HG03108 (cell line): ENCODE data around the gene PDK2.
"Not testable (repeated sequence)": the region's sequence is repeated elsewhere in the genome, so short reads cannot be mapped to it uniquely, and the experiment has no call there.

Experiments used
- ATAC-seq: cut with Tn5 transposase; IDR thresholded peaks from one replicate; pipeline ENCODE4 v1.9.1; 2021; ENCODE audit warnings: moderate library complexity; ENCODE audit not compliant: unreplicated experiment

PDK2 gene

DNA sequence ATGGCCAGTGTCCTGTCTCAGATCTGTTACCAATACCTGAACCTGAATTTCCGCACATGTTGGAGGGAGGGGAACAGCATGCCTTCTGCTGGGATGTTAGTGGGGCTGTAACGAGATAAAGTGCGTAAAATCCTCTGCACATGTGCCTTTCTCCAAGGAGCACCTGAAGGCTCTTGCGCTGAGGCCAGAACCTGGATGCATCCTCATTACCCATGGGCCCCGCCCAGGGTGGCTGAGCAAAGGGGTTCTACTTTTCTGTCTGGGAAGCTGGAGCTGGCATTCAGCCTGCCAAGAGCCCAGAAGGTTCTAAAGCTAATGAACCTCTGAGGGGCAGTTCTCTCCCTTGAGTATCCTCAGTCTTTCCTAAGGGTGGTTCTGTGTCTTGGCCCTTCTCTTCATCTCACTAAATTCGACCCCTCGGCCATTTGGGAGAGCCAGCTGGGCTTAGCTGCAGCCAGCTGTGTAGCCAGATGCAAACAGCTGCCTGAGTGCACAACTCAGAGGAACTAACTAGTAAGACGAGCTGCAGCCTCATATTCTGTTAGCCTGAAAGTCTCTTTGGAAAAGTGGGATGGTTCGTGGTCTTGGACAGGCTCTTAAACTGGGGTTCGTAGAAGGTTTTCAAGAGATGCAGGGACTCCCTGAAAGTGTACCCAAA is 36.7 kb upstream of the PDK2 start:
- no peak for ATAC-seq

DNA sequence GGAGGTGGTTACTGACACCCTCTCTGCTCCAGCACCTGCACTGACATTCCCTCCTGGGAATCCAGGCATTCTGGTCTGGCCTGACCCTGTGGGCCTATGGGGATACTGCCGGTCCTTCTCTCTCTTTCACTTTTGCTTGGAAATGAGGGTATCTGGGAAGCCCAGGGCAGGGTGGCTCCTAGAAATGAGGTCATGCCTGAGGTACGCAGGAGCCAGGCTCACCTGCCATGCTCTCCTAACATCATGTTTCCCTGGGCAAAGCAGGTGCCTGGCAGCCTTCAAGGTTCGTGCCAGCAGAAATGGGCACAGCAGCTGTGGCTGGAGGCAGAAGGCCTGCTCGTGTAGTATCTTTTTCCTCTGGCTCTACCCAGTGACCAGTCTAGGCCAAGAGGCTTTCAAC is 35.9 kb upstream of the PDK2 start:
- no peak for ATAC-seq

DNA sequence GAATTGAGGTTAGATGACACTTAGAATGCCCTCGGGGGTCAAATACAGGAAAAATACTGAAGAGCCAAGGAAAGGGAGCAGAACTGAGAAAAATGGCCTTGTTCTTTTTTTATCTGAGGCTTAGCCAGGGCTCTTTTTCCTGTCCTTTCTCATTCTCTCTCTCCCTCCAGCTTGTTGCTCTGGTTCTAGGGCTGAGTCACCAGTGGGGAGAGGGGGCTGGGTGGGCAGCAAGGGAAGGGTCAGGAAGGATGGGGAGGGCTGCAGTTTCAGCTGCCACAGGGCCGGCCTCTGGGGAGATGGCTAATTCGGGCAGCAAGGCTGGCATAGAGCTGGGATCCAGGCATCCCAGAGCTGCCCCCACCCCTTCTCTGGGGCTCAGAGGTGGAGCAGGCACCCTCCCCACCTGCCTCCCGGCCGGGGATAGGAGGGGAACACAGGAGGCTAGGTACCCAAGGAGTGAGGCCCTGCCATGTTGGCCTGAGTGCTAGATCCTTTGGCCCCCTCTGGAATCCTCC is 35.3 kb upstream of the PDK2 start:
- ATAC-seq = no peak

DNA sequence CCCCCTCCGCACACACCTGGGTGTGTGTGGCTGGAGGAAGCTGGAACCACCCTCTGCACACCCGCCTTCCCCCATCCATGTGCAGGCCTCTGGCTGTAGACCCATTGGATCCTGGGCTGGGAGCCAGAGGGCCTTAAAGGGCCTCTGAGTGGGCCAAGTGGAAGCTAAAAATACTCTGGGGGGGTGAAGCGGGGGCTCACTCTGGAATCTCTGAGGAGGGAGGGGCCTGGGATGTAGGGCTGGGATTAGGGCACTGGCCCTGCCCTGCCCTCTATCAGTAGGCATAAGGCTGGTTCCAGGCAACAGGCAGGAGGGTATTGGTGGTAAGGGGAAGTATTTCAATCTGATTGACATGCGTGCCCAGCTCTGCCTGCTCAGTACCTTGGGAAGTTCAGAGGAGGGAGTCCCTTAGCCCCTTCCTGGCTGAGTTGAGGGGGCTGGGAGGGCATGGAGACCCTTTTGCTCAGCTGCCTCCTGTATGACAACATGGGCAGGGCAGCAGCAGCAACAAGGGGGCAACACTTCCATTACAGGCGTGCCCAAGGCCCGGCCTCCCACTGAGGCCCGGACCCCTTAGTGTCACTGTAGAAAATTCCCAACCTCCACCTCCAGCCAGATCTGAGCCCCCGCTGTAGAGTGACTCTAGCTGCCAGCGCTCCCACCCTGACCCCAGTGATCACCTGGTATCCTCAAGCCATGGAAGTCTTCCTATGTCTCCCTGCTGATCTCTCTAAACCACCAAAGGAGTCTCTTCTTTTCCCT is 34.0 kb upstream of the PDK2 start:
- ATAC-seq = no peak

DNA sequence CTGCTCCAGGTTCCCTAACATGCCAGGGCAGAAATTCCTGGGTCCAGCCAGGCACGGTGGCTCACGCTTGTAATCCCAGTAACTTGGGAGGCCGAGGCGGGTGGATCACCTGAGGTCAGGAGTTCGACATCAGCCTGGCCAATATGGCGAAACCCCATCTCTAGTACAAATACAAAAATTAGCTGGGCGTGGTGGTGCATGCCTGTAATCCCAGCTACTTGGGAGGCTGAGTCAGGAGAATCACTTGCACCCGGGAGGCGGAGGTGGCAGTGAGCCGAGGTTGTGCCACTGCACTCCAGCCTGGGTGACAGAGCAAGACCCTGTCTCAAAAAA is 33.5 kb upstream of the PDK2 start:
- ATAC-seq = not testable (repeated sequence)

DNA sequence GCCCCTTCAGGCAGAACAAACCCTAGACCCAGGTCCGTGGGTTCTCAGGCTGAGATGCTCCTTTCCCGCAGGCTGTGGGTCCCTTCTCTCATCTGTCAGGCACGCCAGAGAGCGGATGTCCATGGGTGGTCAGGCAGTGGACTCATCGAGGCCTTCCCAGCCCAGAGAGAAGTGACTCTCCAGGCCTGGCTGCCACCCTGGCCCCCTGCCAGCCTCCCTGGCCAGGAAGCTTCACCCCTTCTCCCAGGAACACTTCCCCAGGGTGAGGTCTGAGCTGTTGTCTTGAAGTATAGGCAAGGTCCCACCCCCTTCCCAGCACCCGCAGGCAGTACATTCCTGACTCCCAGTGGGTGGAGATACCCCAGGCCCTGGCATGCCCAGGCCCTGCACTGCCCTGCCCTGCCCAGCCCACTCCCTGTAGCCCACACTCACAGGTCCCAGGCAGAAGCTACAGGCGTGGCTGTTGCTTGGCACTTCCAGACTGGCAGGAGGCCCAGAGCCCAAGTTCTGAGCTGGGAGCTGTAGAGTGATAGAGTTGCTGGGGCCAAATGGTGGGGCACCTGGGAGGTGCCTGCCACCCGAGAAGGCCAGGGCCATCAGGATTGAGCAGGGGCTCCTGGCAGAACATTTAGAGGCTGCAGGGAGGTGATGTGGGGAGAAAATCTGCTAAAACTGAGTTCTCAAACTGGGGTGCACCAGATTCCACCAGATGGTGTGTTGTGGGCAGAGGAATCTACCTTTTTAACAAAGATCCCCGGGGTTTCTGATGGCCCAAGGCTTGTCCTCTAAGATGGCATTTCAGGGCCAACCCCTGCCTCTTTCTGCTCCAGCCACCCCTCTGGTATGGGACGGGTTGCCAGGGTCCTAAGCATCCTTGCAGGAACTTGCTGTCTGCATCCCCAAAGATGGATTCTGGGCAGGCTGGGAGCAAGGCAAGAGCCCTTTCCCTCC is 32.6 kb upstream of the PDK2 start:
- no peak for ATAC-seq

DNA sequence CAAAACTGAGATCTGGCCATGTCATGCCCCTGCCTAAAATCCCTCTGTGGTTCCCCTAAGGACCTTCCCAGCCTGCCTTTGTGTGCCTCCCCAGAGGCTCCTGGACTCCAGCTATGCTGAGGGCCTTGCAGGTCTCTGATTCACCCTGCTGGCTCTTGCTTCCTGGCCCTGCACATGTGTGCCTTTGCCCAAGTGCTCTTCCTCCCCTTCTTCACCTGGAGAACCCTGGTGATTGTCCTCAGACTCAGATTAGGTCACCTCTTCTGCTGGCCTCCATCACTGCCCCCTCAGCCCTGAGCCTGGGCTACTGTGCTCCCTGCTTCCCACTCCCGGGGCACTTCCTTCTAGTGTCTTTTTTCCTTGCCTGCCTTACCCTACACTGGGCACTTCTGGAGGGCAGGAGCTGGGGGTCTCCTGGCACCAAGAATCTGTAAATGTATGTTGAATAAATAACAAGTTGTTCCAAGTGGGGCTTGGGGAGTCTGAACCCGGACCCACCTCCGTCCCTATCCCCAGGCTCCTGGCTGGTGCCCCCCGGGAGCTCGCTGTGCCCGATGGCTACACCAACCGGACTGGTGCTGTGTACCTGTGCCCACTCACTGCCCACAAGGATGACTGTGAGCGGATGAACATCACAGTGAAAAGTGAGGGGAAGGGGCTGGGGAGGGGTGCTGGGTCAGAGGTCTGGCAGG is 31.4 kb upstream of the PDK2 start:
- ATAC-seq = no peak

DNA sequence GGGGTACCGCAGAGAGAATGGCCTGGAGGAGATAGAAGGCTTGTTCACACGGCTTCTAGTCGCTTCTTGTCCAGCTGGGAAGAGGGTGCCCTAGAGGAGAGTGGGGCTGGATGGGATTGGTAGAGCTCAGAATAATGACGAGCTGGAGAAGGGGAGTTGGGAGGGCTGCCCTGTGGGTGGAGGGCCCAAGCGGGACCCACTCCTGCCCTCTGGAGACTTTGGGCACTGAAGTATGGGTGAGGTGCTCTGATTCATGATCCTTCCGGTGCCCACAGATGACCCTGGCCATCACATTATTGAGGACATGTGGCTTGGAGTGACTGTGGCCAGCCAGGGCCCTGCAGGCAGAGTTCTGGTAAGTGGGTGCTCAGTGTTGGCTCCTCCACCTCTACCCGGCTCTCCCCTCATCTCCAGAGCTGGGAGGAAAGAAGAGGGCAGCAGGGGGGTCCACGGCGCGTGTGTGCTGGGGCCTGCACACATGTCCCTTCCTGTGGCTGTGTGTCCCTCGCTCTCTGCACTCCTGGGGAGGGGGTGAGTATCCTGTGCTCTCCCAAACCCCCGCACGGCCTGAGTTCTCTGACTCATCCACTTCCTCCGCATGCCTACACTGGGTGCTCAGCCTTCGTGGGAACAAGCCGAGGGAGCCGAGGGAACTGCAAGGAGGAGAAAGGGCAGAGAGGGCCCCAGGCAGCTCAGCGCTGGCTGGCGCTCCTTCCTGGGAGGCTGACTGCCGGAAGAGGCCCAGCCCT is 30.7 kb upstream of the PDK2 start:
- ATAC-seq = no peak

DNA sequence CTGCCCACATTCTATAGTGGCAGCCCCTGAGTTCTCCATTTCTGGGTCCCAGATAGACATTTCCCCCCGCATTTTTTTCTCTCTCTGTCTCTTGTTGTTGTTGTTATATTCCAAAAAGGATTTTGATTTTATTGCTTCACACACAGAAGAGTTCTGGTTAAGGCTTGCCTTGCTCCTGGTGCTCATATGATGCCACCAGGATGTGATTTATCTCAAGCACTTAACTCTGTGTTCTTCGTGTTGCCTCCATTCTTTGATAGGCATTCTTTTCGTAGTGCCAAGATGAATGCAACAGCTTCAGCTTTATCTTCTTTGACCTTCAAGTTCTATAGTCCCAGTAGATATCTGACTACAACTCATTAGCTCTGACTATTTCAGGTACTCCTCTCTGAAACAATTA is 30.1 kb upstream of the PDK2 start:
- ATAC-seq = no peak

DNA sequence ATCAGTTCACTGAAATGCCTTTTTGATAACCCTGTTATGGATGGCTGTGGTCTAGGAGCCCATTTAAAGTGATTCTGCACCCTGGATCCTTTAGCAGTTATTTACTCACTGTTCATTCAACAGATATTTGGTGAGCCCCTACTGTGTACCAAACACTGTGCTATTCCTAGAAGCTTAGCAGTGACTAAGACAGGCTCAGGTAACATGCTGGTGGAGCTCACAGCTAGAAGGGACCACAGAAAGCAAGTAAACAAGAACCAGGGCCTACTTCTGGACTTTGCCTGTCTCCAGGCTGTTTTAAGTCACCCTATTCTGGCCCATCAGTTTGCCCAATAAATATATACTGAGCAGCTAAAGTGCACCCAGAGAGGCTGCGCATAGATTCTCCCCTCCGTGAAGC is 28.2 kb upstream of the PDK2 start:
- ATAC-seq = no peak

DNA sequence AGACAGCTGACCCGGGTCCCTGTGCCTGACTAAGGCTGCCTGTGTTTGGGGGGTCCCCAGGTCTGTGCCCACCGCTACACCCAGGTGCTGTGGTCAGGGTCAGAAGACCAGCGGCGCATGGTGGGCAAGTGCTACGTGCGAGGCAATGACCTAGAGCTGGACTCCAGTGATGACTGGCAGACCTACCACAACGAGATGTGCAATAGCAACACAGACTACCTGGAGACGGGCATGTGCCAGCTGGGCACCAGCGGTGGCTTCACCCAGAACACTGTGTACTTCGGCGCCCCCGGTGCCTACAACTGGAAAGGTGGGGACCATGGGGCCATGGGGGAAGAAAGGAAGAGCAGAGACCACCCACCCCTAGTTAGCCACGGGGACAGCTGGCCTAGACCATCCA is 27.2 kb upstream of the PDK2 start:
- no peak for ATAC-seq

DNA sequence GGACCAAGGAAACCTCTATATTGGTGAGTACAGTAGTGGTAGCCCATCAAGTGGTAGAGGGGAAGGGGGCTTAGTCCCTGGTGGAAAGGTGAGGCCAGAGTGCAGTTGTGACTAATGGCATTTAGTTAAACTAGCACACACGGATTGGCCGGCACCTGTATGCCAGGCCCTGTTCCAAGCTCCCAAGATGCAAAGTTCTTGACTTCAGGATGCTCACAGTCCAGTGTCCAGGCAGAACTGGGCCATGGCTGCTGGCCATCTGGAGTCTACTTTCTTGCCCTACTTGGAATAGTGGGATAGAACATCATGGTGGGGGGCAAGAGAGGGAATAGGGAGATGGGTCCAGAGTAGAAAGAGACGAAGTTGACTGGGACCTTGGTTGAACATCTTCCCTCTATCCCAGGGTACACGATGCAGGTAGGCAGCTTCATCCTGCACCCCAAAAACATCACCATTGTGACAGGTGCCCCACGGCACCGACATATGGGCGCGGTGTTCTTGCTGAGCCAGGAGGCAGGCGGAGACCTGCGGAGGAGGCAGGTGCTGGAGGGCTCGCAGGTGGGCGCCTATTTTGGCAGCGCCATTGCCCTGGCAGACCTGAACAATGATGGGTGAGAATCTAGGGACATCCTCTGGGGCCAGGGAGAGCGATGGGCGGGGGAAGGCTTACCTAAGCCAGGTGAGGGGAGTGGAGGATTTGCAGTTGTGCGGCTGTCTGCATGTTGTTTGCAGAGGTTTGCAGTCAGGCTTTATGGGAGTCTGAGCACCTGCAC is 24.1 kb upstream of the PDK2 start:
- no peak for ATAC-seq

DNA sequence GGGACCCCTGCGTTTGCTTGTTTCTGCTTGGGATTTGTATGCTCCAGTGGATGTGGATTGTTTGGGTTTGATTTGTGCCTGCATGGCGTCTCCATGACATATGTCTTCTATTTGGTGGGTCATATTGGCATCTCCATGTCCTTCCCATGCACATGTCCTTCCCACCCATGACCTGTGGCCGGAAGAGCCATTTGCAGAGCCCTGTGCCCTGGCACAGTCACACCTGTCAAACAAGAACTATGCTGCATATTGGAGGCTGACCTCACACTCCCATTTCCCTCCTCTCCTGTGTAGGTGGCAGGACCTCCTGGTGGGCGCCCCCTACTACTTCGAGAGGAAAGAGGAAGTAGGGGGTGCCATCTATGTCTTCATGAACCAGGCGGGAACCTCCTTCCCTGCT is 23.5 kb upstream of the PDK2 start:
- ATAC-seq = no peak

DNA sequence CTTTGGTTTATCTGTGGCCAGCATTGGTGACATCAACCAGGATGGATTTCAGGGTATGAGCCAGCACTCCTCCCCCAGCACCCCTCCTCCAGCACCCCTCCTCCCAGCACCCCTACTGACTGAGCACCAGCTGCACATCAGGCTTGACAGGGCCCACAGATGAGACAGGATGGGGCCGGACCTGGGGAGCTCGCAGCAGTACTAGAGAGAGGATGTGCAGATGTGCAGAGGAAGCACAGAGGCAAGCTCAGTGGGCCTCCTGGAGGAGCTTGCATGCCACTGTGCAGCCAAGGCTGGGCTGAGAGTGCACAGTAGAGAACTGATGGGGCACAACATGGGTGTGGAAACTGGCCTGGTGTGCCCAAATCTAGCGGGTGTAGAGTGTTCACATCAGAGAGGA is 23.0 kb upstream of the PDK2 start:
- no peak for ATAC-seq

DNA sequence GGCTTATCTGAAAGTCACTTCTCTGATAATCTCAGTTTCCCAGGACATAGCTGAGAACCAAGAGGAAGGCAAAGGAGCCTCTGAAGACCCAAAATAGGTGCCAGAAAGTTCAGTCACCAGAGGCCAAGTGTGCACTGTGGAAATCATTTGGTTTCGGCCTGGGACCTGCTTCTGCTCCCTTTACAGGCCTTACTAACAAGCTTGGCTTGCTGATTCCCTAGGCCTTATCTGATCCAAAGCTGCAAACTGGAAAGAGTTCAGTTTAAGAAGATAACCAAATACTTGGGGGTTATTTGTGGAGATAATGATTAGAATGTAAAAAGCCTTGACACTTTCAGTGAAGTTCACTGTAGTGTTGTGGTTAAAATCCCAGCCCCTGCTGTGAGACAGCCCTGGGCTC is 22.2 kb upstream of the PDK2 start:
- no peak for ATAC-seq

DNA sequence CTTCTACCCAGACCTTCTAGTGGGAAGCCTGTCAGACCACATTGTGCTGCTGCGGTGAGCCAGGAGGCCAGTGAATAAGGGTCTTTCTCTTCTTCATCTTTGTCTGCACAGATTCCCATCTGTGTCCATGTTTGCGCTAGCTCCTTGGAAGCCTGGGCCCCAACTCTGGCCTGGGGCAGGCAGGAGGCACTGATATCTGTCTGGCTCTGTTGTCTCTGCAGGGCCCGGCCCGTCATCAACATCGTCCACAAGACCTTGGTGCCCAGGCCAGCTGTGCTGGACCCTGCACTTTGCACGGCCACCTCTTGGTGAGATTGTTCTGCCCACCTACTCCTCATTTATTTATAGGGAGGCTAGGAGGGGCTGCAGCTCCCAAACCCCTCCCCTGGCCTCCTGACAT is 20.9 kb upstream of the PDK2 start:
- no peak for ATAC-seq

DNA sequence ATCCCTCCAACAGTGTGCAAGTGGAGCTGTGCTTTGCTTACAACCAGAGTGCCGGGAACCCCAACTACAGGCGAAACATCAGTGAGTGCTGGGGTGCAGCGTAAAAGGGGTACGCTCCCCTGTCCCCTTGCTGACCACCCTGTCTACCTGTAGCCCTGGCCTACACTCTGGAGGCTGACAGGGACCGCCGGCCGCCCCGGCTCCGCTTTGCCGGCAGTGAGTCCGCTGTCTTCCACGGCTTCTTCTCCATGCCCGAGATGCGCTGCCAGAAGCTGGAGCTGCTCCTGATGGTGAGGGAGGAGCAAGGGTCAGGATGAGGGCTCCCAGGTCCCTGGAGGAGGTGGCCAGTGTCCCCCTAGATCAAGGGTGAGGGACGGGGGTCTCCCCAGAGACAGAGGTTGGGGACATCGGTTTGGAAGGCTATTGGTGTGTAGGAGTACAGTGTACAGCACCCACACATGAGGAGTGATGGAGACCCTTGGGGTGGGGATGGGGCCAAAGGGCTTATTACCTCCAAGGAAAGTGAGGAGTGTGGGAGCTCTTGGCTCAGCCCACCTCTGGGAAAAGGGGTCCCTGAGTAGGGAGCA is 19.6 kb upstream of the PDK2 start:
- no peak for ATAC-seq

DNA sequence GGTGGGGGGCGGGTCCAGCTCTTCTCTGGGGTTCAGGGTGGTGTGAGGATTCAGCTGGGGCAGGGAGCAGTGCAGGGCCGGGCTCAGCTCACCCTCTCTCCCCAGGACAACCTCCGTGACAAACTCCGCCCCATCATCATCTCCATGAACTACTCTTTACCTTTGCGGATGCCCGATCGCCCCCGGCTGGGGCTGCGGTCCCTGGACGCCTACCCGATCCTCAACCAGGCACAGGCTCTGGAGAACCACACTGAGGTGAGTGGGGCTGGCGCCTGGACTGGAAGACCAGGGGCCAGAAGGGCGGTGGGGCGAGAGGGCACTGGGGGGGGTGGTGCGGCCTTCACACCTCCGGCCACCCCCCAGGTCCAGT is 18.9 kb upstream of the PDK2 start:
- ATAC-seq = no peak

DNA sequence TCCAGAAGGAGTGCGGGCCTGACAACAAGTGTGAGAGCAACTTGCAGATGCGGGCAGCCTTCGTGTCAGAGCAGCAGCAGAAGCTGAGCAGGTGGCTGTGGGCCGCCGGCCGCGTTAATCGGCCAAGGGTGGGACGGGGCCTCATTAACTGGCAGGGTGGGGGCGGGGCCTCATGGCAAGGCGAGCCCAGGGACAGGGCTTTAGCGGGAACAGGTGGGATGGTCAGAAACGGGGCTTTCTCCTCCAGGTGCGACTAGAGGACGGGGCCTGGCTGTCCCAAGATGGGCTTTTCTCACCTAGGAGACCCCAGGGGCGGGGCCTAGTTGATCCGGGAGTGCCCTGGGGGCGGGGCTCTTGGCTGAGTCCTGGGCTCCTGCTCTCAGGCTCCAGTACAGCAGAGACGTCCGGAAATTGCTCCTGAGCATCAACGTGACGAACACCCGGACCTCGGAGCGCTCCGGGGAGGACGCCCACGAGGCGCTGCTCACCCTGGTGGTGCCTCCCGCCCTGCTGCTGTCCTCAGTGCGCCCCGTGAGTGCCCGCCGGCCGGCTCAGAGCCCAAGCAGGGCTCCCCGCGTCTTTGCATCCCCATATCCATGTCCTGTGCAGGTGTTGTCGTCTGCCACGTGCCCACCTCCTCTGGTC is 18.4 kb upstream of the PDK2 start:
- no peak for ATAC-seq
